ENCODE results near the gene TMEM259. TPM values are rescaled to one million over a fixed set of nuclear protein-coding genes. Genes with fewer than 3 reads are reported as not detected.

Gene TMEM259
- total and polyA plus RNA-seq, 2 donors from 2014 or later, result 129 to 180 TPM

DNA sequence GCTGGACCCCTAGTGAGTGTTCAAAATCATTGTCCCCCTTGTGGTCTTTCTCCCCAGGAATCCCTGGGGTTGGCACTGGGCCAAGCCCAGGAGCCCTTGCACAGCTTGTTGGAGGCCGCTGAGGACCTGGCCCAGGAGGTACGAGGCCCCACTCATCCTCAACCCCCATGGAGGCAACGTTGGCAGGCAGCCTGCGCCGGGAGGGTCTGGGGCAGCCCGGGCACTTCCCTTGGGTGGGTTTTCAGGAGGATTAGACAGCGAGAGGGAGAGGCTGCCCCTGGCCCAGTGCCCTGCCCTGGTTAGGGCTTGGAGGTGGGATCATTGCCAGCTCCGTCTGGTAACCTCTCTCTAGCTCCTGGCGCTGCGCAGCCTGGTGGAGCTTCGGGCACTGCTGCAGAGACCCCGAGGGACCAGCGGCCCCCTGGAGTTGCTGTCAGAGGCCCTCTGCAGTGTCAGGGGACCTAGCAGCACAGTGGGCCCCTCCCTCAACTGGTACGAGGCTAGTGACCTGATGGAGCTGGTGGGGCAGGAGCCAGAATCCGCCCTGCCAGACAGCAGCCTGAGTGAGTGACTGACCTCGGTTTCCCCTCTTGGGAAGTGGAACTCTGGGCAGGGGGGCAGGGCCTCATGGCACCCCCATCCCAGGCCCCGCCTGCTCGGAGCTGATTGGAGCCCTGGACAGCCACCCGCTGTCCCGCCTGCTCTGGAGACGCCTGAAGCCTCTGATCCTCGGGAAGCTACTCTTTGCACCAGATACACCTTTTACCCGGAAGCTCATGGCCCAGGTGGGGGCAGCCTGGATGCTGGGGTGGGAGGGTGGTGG lies 22.0 kb upstream of the TMEM259 start:
- no peaks in the 10 kb centered on the region for H3K36me3 ChIP-seq (ENCODE audit: control insufficient read depth in 2 of 3, insufficient read depth in 3 of 3, low read length in 3 of 3)
- H3K4me1 ChIP-seq (ENCODE audit: control insufficient read depth in 2 of 3, insufficient read depth in 2 of 3, low read depth in 1 of 3, low read length in 3 of 3), result peaks cover 0 to 19% (median 9%) of the 10 kb centered on the region in 3 donors
- peak in 1 of 5 donors; percentile 53 for DNase-seq
- no peak overlapping the region for H3K4me3 ChIP-seq (ENCODE audit: low read length in 3 of 3)
- intact Hi-C loops (cut with DNase I), result no loop called here
- H3K27ac ChIP-seq (ENCODE audit: low read depth in 2 of 2, low read length in 2 of 2), result no peak overlapping the region
- no peak overlapping the region for H3K9ac ChIP-seq (ENCODE audit: low read length in 3 of 3)
- TF ChIP-seq, protein P1, sequence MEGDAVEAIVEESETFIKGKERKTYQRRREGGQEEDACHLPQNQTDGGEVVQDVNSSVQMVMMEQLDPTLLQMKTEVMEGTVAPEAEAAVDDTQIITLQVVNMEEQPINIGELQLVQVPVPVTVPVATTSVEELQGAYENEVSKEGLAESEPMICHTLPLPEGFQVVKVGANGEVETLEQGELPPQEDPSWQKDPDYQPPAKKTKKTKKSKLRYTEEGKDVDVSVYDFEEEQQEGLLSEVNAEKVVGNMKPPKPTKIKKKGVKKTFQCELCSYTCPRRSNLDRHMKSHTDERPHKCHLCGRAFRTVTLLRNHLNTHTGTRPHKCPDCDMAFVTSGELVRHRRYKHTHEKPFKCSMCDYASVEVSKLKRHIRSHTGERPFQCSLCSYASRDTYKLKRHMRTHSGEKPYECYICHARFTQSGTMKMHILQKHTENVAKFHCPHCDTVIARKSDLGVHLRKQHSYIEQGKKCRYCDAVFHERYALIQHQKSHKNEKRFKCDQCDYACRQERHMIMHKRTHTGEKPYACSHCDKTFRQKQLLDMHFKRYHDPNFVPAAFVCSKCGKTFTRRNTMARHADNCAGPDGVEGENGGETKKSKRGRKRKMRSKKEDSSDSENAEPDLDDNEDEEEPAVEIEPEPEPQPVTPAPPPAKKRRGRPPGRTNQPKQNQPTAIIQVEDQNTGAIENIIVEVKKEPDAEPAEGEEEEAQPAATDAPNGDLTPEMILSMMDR (IDR thresholded peaks at IDR 0.05; ENCODE audit: borderline replicate concordance, extremely low read depth, insufficient read depth), result no peak
- H3K9me3 ChIP-seq (ENCODE audit: control insufficient read depth in 2 of 3, insufficient read depth in 1 of 3, low read length in 3 of 3), result no peaks in the 10 kb centered on the region
- no peak for FAIRE-seq
- H3K27me3 ChIP-seq (ENCODE audit: control insufficient read depth, insufficient read depth, low read length), result no peaks in the 10 kb centered on the region

DNA sequence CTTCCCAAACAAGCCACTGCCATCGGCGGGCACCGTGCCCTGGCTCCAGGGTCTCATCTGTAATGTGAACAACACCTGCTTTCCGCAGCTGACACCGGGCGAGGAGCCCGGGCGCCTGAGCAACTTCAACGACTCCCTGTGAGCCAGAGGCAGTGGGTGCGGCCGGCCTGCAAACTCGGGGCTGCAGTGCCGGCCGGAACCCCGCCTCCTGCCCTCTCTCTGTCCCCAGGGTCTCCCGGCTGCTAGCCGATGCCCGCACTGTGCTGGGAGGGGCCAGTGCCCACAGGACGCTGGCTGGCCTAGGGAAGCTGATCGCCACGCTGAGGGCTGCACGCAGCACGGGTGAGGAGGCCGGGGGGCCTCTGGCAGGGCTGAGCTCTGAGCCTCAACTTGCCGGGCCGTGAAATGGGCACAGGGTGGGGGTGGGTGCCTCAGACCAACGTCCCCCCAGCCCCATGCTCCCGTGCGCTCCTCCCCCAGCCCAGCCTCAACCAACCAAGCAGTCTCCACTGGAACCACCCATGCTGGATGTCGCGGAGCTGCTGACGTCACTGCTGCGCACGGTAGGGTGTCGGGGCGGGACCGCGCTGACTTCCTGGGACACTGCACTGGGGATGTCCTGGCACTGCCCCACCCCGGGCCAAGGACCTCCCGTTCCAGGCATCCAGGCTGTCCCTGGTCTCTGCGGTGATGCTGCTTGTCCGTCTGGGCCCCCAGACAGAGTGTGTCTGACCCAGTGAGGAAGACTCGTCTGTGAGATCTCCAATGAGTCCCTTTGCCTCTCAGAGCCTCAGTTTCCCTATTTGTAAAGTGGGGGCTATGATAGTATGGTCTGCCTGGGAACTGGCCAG lies 21.1 kb upstream of the TMEM259 start:
- no peak overlapping the region for H3K9ac ChIP-seq (ENCODE audit: low read length in 3 of 3)
- no peak for FAIRE-seq
- H3K36me3 ChIP-seq (ENCODE audit: control insufficient read depth in 2 of 3, insufficient read depth in 3 of 3, low read length in 3 of 3), result no peaks in the 10 kb centered on the region
- H3K27me3 ChIP-seq (ENCODE audit: control insufficient read depth, insufficient read depth, low read length), result no peaks in the 10 kb centered on the region
- intact Hi-C loops (cut with DNase I), result no loop called here
- no peak overlapping the region for H3K4me3 ChIP-seq (ENCODE audit: low read length in 3 of 3)
- H3K4me1 ChIP-seq (ENCODE audit: control insufficient read depth in 2 of 3, insufficient read depth in 2 of 3, low read depth in 1 of 3, low read length in 3 of 3), result peaks cover 0 to 19% (median 9%) of the 10 kb centered on the region in 3 donors
- no peaks in the 10 kb centered on the region for H3K9me3 ChIP-seq (ENCODE audit: control insufficient read depth in 2 of 3, insufficient read depth in 1 of 3, low read length in 3 of 3)
- no peak overlapping the region for H3K27ac ChIP-seq (ENCODE audit: low read depth in 2 of 2, low read length in 2 of 2)
- peak in 1 of 5 donors; percentile 68 for DNase-seq
- TF ChIP-seq, protein P1 (IDR thresholded peaks at IDR 0.05; ENCODE audit: borderline replicate concordance, extremely low read depth, insufficient read depth), result no peak

DNA sequence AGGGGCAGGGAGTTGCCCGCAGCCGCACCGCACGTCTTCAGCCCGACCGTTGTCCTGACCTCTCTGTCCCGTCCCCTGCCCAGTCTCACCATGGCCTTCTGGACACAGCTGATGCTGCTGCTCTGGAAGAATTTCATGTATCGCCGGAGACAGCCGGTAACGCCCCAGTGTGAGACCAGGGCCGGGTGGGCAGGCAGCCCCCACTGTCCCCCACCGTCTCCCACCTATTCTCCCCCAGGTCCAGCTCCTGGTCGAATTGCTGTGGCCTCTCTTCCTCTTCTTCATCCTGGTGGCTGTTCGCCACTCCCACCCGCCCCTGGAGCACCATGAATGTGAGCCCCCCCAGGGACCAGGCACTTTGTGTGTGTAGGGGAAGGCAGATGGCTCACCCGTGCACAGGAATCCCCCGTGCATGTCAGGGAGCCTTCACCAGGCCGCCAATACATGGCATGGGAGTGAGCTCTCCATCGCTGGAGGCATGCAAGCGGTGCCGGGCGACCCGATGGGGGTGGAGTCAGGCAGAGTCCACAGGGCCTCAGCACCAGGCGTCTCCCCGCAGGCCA lies 20.4 kb upstream of the TMEM259 start:
- Histone ChIP-seq H3K9ac (ENCODE audit: low read length in 3 of 3) (peak overlapping the region in 1 of 3 donors; percentile 71), H3K27ac (ENCODE audit: low read depth in 2 of 2, low read length in 2 of 2) (no peak overlapping the region), H3K9me3 (ENCODE audit: control insufficient read depth in 2 of 3, insufficient read depth in 1 of 3, low read length in 3 of 3) (no peaks in the 10 kb centered on the region), H3K27me3 (ENCODE audit: control insufficient read depth, insufficient read depth, low read length) (no peaks in the 10 kb centered on the region), H3K4me3 (ENCODE audit: low read length in 3 of 3) (peak overlapping the region; percentile 26 to 74 (median 46)), H3K4me1 (ENCODE audit: control insufficient read depth in 2 of 3, insufficient read depth in 2 of 3, low read depth in 1 of 3, low read length in 3 of 3) (peaks cover 0 to 19% (median 9%) of the 10 kb centered on the region in 3 donors), H3K36me3 (ENCODE audit: control insufficient read depth in 2 of 3, insufficient read depth in 3 of 3, low read length in 3 of 3) (no peaks in the 10 kb centered on the region)
- DNase-seq, result peak in 1 of 5 donors; percentile 62
- intact Hi-C loops (cut with DNase I), result no loop called here
- TF ChIP-seq, protein P1 (IDR thresholded peaks at IDR 0.05; ENCODE audit: borderline replicate concordance, extremely low read depth, insufficient read depth), result no peak
- FAIRE-seq, result no peak

All from kidney (tissue), 14 donors.